B cell (primary cell): Measurements from ENCODE around the gene SARNP. TPM values are rescaled to one million over a fixed set of nuclear protein-coding genes. Genes with fewer than 3 reads are reported as not detected.

ENCODE experiments used
- ATAC-seq: fragments of 200-7000 bp; cut with Tn5 transposase; one replicate; pipeline ENCODE4 v1.10.0; 2021; ENCODE audit warnings: low read depth, mild to moderate bottlenecking, moderate number of reproducible peaks, moderate library complexity
- CTCF ChIA-PET: fragments of 350-600 bp; sonication (Branson Sonifier 250); formaldehyde crosslinking; loops from one replicate; lab custom pipeline; 2021; ENCODE audit warnings: antibody characterized with exemption, inconsistent platforms; lab: Charles Lee
- POLR2A ChIA-PET: fragments of 350-600 bp; sonication (Branson Sonifier 250); formaldehyde crosslinking; loops from one replicate; lab custom pipeline; 2021; ENCODE audit warnings: antibody characterized with exemption; lab: Charles Lee
- DNase-seq: peaks from one replicate; pipeline ENCODE4 v3.0.0; 2013
- H2AFZ ChIP-seq: 2 replicates; pipeline ENCODE4 v1.6.1; 2012; ENCODE audit warnings: mild to moderate bottlenecking, low read depth, low read length; ENCODE audit not compliant: insufficient read depth, poor library complexity, severe bottlenecking
- H3K27ac ChIP-seq, 2 donors: 1 replicate in 1 of 2; 2 replicates in 1 of 2; pipeline ENCODE4 v1.5.1; 2012 to 2013; ENCODE audit warnings: low read length in 2 of 2, mild to moderate bottlenecking in 2 of 2, moderate library complexity in 1 of 2
- H3K27me3 ChIP-seq, 4 experiments: fragments of 200-600 bp in 1 of 4; sonication (generic) in 1 of 4; replicated peaks in 1 of 4; 1 replicate in 2 of 4; 2 replicates in 2 of 4; pipeline versions ENCODE4 v1.6.1 to v1.7.0; 2013 to 2016; ENCODE audit warnings: low read length in 3 of 4, mild to moderate bottlenecking in 2 of 4, mixed read lengths in 1 of 4, moderate library complexity in 1 of 4; ENCODE audit not compliant: insufficient read depth in 4 of 4, control insufficient read depth in 3 of 4; ENCODE audit errors: control extremely low read depth in 1 of 4
- H3K36me3 ChIP-seq, 2 experiments: replicated peaks in 1 of 2; 1 replicate in 1 of 2; 2 replicates in 1 of 2; pipeline versions ENCODE4 v1.6.1 to v1.7.1; 2013; ENCODE audit warnings: low read length in 1 of 2; ENCODE audit not compliant: insufficient read depth in 2 of 2, control insufficient read depth in 1 of 2; ENCODE audit errors: control extremely low read depth in 1 of 2, extremely low read depth in 1 of 2
- H3K4me1 ChIP-seq, 2 donors: fragments of 200-600 bp in 1 of 2; sonication (generic) in 1 of 2; 1 replicate in 1 of 2; 2 replicates in 1 of 2; pipeline versions ENCODE4 v1.5.1 to v1.6.1; 2013 to 2017; ENCODE audit warnings: low read length in 2 of 2; ENCODE audit not compliant: control insufficient read depth in 2 of 2, insufficient read depth in 2 of 2
- H3K4me2 ChIP-seq: replicated peaks from 2 replicates; pipeline ENCODE3; 2012; ENCODE audit warnings: mild to moderate bottlenecking, low read depth, low read length; ENCODE audit not compliant: poor library complexity, severe bottlenecking
- H3K4me3 ChIP-seq, 5 experiments: fragments of 200-600 bp in 1 of 5; sonication (generic) in 1 of 5; 1 replicate in 3 of 5; 2 replicates in 2 of 5; pipeline versions ENCODE4 v1.5.1 to v1.7.0; 2011 to 2016; ENCODE audit warnings: low read length in 4 of 5, mild to moderate bottlenecking in 4 of 5, low read depth in 2 of 5, control low read depth in 1 of 5, moderate library complexity in 1 of 5; ENCODE audit not compliant: insufficient read depth in 1 of 5; ENCODE audit errors: control extremely low read depth in 1 of 5, extremely low read depth in 1 of 5
- H3K79me2 ChIP-seq: fragments of 200-600 bp; sonication (generic); one replicate; pipeline ENCODE4 v1.6.0; 2016; ENCODE audit warnings: low read length; ENCODE audit not compliant: control insufficient read depth, insufficient read depth
- H3K9ac ChIP-seq: fragments of 200-600 bp; sonication (generic); 2 replicates; pipeline ENCODE4 v1.6.1; 2017; ENCODE audit warnings: mild to moderate bottlenecking, low read length, moderate library complexity
- H3K9me3 ChIP-seq, 3 donors: one replicate each; pipeline versions ENCODE4 v1.6.1 to v1.7.1; 2013; ENCODE audit warnings: low read length in 2 of 3; ENCODE audit not compliant: control insufficient read depth in 2 of 3, insufficient read depth in 1 of 3; ENCODE audit errors: control extremely low read depth in 1 of 3
- H4K20me1 ChIP-seq: 2 replicates; pipeline ENCODE4 v1.6.0; 2012; ENCODE audit warnings: mild to moderate bottlenecking, low read length; ENCODE audit not compliant: insufficient read depth, control insufficient read depth, poor library complexity, severe bottlenecking
- H3K27ac Mint-ChIP-seq: one replicate; pipeline ENCODE4 v1.8.0; 2021; ENCODE audit warnings: mixed read lengths
- H3K27me3 Mint-ChIP-seq: one replicate; pipeline ENCODE4 v1.8.0; 2021; ENCODE audit warnings: mixed read lengths
- H3K4me1 Mint-ChIP-seq: one replicate; pipeline ENCODE4 v1.8.0; 2021; ENCODE audit warnings: mixed read lengths
- H3K4me3 Mint-ChIP-seq: one replicate; pipeline ENCODE4 v1.8.0; 2021; ENCODE audit warnings: mixed read lengths
- H3K9me3 Mint-ChIP-seq: one replicate; pipeline ENCODE4 v1.8.0; 2022; ENCODE audit warnings: mixed read lengths; ENCODE audit not compliant: insufficient read depth
- EZH2 ChIP-seq: IDR thresholded peaks from 2 replicates; pipeline ENCODE4 v1.6.1; 2012; ENCODE audit warnings: borderline replicate concordance, low read depth, mild to moderate bottlenecking, moderate library complexity, low read length; ENCODE audit not compliant: insufficient read depth, poor library complexity, severe bottlenecking
- WGBS: methylation state at CpG from one replicate; pipeline ENCODE4 v1.1.5; 2013; ENCODE audit warnings: missing lambda C conversion rate; ENCODE audit not compliant: insufficient coverage; 5-methylcytosine and 5-hydroxymethylcytosine counted together
- intact Hi-C: fragments of 100-400 bp; cut with micrococcal nuclease; formaldehyde crosslinking; loops from one replicate; pipeline ENCODE4 v1.10.0; 2022
- polyA plus RNA-seq: library from polyadenylated mRNA; depleted of rRNA; stranded (reverse); fragments of >200 nt; gene quantifications from 2 replicates; pipeline ENCODE4 v1.2.3, GENCODE V29; 2012
- total RNA-seq, 2 donors: library from RNA; stranded (reverse); fragments of 120-200 nt in 1 of 2; gene quantifications; 1 replicate in 1 of 2; 2 replicates in 1 of 2; pipeline versions ENCODE4 v1.2.3 to v1.2.4, GENCODE V29; 2013 to 2022
- TF ChIP-seq, protein P1 (sequence below): fragments of 200-600 bp; IDR thresholded peaks from one replicate; pipeline ENCODE4 v1.8.0; 2022; ENCODE audit warnings: antibody characterized with exemption, mild to moderate bottlenecking

The SARNP gene
- total and polyA plus RNA-seq, 2 donors (not counting 1 experiment from before 2014, with no cell fraction given): 22.6 to 46.4 TPM

GRCh38 chr12:55716582-55716957 lies 101.0 kb downstream of the SARNP start:
- Mint-ChIP-seq H3K27me3 (no peaks in the 10 kb centered on the region), H3K4me3 (peak overlapping the region; percentile 98), H3K9me3 (no peaks in the 10 kb centered on the region), H3K4me1 (peaks cover 38% of the 10 kb centered on the region), H3K27ac (peak overlapping the region; percentile 99)
- Histone ChIP-seq H3K9ac (peak overlapping the region; percentile 73), H4K20me1 (peaks cover 23% of the 10 kb centered on the region), H3K27me3 (no peaks in the 10 kb centered on the region), H3K4me3 (peak overlapping the region; percentile 86 to 98 (median 97)), H3K79me2 (peaks cover 25% of the 10 kb centered on the region), H2AFZ (peak overlapping the region; percentile 90), H3K4me2 (peak overlapping the region; percentile 80), H3K36me3 (peaks cover 0 to 18% of the 10 kb centered on the region in 2 experiments), H3K9me3 (no peaks in the 10 kb centered on the region), H3K27ac (peak overlapping the region; percentile 81 to 84), H3K4me1 (peaks cover 16 to 30% of the 10 kb centered on the region in 2 donors)
- ChIA-PET CTCF (interaction anchor here (0.8 to 11.0 kb wide), 10 partner anchors 8 to 491 kb away, joined by 3 to 147 read pairs (median 6); partner anchors contain the start of genes CD63, ORMDL2 and SARNP), POLR2A (interaction anchor here (1.1 to 2.0 kb wide), 7 partner anchors 9 to 257 kb away, joined by 3 to 6 read pairs (median 5); partner anchors contain the start of genes CD63, ITGA7, ORMDL2 and RAB5B)
- intact Hi-C loops: loop anchor here (1.0 to 2.0 kb wide), 5 partner anchors 8 to 257 kb away; partner anchors contain the start of genes CD63 and PYM1
- WGBS: 2% methylated on average over 9 of the region's 13 CpGs
- DNase-seq (no peak), ATAC-seq (no peak)
- TF ChIP-seq EZH2: no peak
- TF ChIP-seq, protein P1, sequence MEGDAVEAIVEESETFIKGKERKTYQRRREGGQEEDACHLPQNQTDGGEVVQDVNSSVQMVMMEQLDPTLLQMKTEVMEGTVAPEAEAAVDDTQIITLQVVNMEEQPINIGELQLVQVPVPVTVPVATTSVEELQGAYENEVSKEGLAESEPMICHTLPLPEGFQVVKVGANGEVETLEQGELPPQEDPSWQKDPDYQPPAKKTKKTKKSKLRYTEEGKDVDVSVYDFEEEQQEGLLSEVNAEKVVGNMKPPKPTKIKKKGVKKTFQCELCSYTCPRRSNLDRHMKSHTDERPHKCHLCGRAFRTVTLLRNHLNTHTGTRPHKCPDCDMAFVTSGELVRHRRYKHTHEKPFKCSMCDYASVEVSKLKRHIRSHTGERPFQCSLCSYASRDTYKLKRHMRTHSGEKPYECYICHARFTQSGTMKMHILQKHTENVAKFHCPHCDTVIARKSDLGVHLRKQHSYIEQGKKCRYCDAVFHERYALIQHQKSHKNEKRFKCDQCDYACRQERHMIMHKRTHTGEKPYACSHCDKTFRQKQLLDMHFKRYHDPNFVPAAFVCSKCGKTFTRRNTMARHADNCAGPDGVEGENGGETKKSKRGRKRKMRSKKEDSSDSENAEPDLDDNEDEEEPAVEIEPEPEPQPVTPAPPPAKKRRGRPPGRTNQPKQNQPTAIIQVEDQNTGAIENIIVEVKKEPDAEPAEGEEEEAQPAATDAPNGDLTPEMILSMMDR: no peak
